ENCODE data around the gene PSD4. TPM values are rescaled to one million over a fixed set of nuclear protein-coding genes. Genes with fewer than 3 reads are reported as not detected.

The PSD4 gene
- polyA plus RNA-seq, 1 of the 3 experiments (the other 2 are of a cell fraction) = 0.35 TPM

DNA sequence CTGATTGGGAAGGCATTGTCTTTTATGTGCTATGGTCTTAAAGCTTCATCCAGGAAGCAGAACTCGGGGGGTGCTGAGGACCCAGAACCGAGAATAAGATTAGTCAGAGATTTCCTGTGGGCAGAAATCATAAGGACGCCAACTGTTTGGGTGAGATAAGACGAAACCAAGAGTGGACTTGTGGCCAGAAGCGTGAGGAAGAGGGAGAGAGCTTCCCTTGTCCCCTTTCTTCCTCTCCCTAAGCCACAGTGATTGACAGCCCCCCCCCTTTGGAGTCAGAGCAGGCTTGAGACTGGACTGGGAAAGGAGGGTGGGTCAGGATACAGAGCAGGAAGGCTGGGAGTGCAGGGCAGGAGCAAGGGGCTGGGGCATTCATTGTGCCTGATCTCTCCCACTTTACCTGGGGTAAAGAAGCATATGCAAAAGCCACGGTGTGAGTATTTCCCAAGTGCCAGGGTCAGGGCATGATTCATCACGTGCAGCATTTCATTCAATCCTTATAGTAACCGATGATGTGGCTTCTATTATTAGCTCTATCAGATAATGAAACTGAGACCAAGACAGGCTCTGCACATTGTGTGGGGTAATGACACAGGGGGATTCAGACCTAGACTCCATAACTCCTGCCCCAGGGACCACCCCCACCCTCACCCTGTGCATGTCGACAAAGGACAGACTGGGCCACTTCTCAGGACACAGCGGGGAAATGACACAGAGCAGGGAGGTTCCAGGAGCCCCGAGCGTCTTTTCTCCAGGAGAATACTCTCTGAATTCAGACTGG is 49.4 kb upstream of the PSD4 start:
- H3K4me2 ChIP-seq = peak overlapping the region; percentile 45; the same call in 1 of the 2 replicates
- H3K36me3 ChIP-seq (replicated peaks in 1 of 2; ENCODE audit: control insufficient read depth in 1 of 2, insufficient read depth in 2 of 2, low read length in 1 of 2) = no peaks in the 10 kb centered on the region
- H2AFZ ChIP-seq (ENCODE audit: low read depth) = peak overlapping the region; percentile 72; the same call in 1 of the 2 replicates
- H3F3A ChIP-seq (replicated peaks; ENCODE audit: insufficient read depth) = no peaks in the 10 kb centered on the region
- ChIA-PET POLR2A (no interaction called here), CTCF (interaction anchor here (1.1 to 7.4 kb wide), 2 partner anchors 13 to 265 kb away, joined by 3 to 51 read pairs; no protein-coding TSS in a partner anchor)
- H3K27ac ChIP-seq (ENCODE audit: low read depth in 2 of 2, low read length in 1 of 2) = no peak overlapping the region
- WGBS (ENCODE audit: low lambda C conversion rate) = 9% methylated on average over 12 of the region's 12 CpGs
- H3K27me3 ChIP-seq (ENCODE audit: insufficient read depth) = peaks cover 15% of the 10 kb centered on the region
- no peak for DNase-seq
- TF ChIP-seq NFIC (IDR thresholded peaks at IDR 0.05; ENCODE audit: borderline replicate concordance) (no peak), RFX5 (IDR thresholded peaks at IDR 0.05; ENCODE audit: low read length) (no peak), SIN3A (IDR thresholded peaks at IDR 0.05; ENCODE audit: borderline replicate concordance, low read depth, low read length) (no peak), POLR2AphosphoS5 (IDR thresholded peaks at IDR 0.05; ENCODE audit: low read depth, low read length) (no peak), TCF12 (IDR thresholded peaks at IDR 0.05) (no peak), FOXJ3 (CRISPR knock-in tag; IDR thresholded peaks at IDR 0.05) (no peak), EP300 (IDR thresholded peaks at IDR 0.05; ENCODE audit: borderline replicate concordance in 1 of 2, low read depth in 1 of 2, low read length in 1 of 2) (no peak), FOXM1 (IDR thresholded peaks at IDR 0.05; ENCODE audit: low read depth) (no peak), GABPA (IDR thresholded peaks at IDR 0.05; ENCODE audit: low read depth) (no peak), ELF1 (IDR thresholded peaks at IDR 0.05) (no peak), MXI1 (IDR thresholded peaks at IDR 0.05; ENCODE audit: low read depth, low read length) (no peak), MEF2A (IDR thresholded peaks at IDR 0.05; ENCODE audit: borderline replicate concordance, low read depth) (no peak), TAF1 (IDR thresholded peaks at IDR 0.05; ENCODE audit: borderline replicate concordance, low read depth, low read length) (no peak), YY1 (IDR thresholded peaks at IDR 0.05; ENCODE audit: low read depth) (no peak)
- TF ChIP-seq, protein P1, sequence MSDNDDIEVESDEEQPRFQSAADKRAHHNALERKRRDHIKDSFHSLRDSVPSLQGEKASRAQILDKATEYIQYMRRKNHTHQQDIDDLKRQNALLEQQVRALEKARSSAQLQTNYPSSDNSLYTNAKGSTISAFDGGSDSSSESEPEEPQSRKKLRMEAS (IDR thresholded peaks at IDR 0.05; ENCODE audit: low read depth) = no peak
- TF ChIP-seq, protein P2, sequence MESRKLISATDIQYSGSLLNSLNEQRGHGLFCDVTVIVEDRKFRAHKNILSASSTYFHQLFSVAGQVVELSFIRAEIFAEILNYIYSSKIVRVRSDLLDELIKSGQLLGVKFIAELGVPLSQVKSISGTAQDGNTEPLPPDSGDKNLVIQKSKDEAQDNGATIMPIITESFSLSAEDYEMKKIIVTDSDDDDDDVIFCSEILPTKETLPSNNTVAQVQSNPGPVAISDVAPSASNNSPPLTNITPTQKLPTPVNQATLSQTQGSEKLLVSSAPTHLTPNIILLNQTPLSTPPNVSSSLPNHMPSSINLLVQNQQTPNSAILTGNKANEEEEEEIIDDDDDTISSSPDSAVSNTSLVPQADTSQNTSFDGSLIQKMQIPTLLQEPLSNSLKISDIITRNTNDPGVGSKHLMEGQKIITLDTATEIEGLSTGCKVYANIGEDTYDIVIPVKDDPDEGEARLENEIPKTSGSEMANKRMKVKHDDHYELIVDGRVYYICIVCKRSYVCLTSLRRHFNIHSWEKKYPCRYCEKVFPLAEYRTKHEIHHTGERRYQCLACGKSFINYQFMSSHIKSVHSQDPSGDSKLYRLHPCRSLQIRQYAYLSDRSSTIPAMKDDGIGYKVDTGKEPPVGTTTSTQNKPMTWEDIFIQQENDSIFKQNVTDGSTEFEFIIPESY (IDR thresholded peaks at IDR 0.05; ENCODE audit: borderline replicate concordance, low read depth) = no peak
- TF ChIP-seq, protein P3, sequence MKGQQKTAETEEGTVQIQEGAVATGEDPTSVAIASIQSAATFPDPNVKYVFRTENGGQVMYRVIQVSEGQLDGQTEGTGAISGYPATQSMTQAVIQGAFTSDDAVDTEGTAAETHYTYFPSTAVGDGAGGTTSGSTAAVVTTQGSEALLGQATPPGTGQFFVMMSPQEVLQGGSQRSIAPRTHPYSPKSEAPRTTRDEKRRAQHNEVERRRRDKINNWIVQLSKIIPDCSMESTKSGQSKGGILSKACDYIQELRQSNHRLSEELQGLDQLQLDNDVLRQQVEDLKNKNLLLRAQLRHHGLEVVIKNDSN (IDR thresholded peaks at IDR 0.05; ENCODE audit: borderline replicate concordance, low read depth) = no peak
- TF ChIP-seq, protein P4, sequence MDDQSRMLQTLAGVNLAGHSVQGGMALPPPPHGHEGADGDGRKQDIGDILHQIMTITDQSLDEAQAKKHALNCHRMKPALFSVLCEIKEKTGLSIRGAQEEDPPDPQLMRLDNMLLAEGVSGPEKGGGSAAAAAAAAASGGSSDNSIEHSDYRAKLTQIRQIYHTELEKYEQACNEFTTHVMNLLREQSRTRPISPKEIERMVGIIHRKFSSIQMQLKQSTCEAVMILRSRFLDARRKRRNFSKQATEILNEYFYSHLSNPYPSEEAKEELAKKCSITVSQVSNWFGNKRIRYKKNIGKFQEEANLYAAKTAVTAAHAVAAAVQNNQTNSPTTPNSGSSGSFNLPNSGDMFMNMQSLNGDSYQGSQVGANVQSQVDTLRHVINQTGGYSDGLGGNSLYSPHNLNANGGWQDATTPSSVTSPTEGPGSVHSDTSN (IDR thresholded peaks at IDR 0.05) = no peak
- TF ChIP-seq, protein P5, sequence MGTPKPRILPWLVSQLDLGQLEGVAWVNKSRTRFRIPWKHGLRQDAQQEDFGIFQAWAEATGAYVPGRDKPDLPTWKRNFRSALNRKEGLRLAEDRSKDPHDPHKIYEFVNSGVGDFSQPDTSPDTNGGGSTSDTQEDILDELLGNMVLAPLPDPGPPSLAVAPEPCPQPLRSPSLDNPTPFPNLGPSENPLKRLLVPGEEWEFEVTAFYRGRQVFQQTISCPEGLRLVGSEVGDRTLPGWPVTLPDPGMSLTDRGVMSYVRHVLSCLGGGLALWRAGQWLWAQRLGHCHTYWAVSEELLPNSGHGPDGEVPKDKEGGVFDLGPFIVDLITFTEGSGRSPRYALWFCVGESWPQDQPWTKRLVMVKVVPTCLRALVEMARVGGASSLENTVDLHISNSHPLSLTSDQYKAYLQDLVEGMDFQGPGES (IDR thresholded peaks at IDR 0.05; ENCODE audit: low read depth, low read length) = no peak
- TF ChIP-seq, protein P6, sequence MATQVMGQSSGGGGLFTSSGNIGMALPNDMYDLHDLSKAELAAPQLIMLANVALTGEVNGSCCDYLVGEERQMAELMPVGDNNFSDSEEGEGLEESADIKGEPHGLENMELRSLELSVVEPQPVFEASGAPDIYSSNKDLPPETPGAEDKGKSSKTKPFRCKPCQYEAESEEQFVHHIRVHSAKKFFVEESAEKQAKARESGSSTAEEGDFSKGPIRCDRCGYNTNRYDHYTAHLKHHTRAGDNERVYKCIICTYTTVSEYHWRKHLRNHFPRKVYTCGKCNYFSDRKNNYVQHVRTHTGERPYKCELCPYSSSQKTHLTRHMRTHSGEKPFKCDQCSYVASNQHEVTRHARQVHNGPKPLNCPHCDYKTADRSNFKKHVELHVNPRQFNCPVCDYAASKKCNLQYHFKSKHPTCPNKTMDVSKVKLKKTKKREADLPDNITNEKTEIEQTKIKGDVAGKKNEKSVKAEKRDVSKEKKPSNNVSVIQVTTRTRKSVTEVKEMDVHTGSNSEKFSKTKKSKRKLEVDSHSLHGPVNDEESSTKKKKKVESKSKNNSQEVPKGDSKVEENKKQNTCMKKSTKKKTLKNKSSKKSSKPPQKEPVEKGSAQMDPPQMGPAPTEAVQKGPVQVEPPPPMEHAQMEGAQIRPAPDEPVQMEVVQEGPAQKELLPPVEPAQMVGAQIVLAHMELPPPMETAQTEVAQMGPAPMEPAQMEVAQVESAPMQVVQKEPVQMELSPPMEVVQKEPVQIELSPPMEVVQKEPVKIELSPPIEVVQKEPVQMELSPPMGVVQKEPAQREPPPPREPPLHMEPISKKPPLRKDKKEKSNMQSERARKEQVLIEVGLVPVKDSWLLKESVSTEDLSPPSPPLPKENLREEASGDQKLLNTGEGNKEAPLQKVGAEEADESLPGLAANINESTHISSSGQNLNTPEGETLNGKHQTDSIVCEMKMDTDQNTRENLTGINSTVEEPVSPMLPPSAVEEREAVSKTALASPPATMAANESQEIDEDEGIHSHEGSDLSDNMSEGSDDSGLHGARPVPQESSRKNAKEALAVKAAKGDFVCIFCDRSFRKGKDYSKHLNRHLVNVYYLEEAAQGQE (IDR thresholded peaks at IDR 0.05; ENCODE audit: low read depth, low read length) = no peak
- no peak overlapping the region for H3K9ac ChIP-seq
- no peak overlapping the region; a peak in 1 of 4 replicates for H3K4me3 ChIP-seq (ENCODE audit: low read depth in 2 of 2, low read length in 1 of 2)
- no peaks in the 10 kb centered on the region for H3K9me3 ChIP-seq
- H3K79me2 ChIP-seq (ENCODE audit: insufficient read depth) = no peaks in the 10 kb centered on the region
- H3K9me2 ChIP-seq = no peaks in the 10 kb centered on the region
- no peaks in the 10 kb centered on the region for H3K4me1 ChIP-seq (ENCODE audit: control insufficient read depth in 1 of 2, insufficient read depth in 2 of 2, low read depth in 1 of 2, low read length in 1 of 2)
- H4K20me1 ChIP-seq (ENCODE audit: insufficient read depth) = no peaks in the 10 kb centered on the region

Measured in SK-N-SH (cell line).